GM18858 (cell line): Measurements from ENCODE around the gene GREB1.

Experiments
- ATAC-seq: cut with Tn5 transposase; IDR thresholded peaks from one replicate; pipeline ENCODE4 v1.9.1; 2021; ENCODE audit not compliant: unreplicated experiment

The GREB1 gene

DNA sequence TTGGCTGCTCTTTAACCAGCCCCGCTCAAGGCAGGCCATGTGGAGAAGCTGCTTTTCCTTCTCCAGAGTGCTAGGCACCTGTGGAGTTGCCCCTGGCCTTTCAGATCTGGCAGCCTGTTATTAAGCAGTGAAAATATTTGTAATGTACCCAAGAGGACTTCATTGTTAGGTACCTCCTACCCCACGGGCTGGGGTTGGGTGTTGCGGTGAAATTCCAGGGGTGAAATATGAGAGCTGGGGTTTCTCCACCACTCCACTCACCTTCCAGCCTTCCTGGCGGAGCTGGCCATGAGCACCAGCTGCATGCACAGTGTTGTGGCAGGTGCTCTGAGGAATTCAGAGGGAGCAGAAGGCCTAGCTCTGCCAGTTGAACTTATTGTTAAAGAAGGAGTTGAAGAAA, 97.0 kb downstream of the GREB1 start:
- no peak for ATAC-seq

DNA sequence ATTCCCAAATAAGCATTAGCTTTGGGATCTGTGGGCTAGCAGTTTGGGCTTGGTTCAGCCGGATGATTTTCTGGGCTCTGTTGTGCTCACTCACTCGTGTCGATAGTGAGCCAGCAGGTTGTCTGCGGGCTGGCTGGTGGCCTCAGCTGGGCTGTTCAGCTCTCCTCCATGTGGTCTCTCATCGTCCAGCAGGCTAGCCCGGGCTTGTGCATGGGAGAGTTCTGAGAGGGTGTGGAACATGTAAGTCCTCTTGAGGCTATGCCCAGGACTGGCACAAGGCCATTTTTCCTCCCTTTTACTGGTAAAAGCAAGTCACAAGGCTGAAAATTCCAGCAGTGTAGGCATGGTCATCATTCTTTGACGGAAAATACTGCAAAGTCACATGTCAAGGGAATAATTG, 97.6 kb downstream of the GREB1 start:
- ATAC-seq, result no peak

DNA sequence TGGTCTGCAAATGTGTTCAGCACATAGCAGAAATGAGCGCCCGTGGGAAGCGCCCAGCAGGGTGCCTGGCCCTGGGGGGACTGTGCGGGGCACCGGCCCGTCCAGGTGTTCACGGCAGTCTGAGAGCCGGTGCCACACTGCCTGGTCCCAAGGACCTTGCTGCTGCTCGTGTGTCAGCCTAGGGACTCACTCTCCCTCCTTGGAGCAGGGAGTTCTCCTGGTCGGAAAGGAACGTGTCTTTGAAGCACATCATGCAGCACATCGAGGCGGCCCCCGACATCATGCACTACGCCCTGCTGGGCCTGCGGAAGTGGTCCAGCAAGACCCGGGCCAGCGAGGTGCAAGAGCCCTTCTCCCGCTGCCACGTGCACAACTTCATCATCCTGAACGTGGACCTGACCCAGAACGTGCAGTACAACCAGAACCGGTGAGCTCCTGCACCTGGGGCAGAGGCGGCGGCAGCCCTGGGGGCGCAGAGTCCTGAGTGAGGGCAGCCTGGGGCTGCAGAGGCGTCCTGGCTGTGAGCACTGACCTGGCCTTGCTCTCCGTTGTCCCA, 100.2 kb downstream of the GREB1 start:
- no peak for ATAC-seq

DNA sequence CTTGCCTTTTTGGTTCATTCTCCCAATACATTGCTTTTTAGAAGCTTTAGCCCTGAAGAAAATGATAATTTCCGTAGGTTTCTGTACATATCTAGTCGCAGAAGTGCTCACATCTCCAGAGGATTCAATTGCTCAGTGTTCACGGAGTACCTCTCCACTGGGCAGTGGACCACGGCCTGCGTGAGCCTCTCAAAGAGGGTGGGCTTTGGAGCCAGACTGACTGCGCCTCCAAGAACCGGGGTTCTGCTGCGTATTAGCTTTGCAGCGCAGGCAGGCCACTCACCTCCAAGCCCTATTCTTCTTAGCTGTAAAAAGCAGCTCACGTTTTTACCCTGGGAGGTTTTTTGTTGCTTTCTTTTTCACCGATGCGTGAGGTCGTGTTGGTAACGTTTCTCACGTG, 100.7 kb downstream of the GREB1 start:
- no peak for ATAC-seq

DNA sequence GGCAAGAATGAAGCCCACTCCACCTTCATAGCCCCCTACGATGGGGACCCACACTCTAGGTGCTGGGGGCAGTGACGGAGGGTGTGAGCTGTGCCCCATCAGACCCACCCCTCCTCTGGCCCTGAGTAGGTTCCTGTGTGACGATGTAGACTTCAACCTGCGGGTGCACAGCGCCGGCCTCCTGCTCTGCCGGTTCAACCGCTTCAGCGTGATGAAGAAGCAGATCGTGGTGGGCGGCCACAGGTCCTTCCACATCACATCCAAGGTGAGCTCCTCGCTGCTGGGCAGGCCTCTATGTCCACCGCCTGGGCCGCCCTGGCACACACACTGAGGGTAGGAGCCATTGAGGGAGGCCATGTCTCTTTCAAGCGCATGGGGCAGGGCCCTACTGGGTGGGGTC, 101.3 kb downstream of the GREB1 start:
- no peak for ATAC-seq

DNA sequence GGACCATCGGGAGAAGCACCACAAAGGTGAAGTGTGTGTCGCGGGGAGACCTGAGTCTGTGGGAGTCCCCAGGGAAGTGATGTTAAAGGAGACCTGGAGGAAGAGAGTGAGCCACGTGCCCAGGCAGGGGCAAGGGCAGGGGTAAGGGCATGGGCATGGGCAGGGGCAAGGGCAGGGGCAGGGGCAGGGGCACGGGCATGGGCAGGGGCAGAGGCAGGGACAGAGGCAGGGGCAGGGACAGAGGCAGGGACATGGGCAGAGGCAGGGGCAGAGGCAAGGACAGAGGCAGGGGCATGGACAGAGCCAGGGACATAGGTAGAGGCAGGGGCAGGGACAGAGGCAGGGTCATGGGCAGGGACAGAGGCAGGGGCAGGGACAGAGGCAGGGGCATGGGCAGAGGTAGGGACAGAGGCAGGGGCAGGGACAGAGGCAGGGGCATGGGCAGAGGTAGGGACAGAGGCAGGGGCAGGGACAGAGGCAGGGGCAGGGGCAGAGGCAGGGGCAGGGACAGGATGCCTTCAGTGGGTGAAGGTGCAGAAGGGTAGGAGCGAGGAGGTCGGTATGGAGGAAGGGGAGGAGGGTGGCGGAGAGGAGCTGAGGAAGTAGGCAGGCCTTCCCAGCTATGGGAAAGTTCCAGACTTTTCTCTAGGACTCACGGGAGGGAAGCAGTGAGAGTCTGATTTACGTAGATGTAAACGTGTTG, 102.9 kb downstream of the GREB1 start:
- no peak for ATAC-seq

DNA sequence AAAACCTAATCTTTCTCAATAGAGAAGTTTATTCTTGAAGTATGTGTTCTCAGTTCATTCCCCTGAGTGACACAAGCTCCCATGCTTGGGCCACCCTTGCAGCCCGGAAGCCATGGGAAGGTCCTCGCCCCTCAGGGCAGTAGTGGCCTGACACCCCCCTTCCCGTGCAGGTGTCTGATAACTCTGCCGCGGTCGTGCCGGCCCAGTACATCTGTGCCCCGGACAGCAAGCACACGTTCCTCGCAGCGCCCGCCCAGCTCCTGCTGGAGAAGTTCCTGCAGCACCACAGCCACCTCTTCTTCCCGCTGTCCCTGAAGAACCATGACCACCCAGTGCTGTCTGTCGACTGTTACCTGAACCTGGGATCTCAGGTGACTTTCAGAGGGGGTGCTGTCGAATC, 103.7 kb downstream of the GREB1 start:
- no peak for ATAC-seq

DNA sequence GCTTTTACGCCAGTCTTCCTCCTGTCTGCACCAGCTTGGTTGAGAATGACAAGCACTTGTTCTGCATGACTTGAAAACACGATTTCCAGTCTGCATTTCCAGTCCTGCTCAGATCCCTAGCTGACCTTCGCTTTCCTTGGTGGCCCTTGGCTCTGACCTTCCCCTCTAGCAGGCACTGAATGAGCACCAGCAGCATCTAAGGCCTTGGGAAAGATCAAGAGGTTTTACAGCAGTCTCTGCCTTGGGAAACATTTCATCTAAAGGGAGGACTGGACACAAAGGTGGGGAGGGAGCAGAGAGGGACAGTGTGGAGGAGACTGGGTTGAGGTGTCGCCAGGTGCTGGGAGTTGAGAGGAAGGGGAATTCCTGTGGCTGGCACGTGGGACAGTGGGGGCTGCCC, 105.7 kb downstream of the GREB1 start:
- no peak for ATAC-seq

DNA sequence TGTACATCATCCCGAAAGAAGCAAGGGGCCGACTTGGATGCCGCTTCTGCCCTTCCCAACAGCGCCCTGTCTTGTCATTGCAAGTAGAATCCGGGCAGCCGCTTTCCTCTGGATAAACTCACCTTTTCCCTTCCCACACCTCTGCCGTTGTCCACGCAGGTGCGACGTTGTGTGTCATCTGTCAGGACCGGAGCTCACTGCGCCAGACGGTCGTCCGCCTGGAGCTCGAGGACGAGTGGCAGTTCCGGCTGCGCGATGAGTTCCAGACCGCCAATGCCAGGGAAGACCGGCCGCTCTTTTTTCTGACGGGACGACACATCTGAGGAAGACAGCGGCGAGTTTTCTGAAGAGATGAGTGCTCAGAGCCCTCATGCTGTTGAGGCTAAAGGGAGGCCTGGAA, 106.3 kb downstream of the GREB1 start:
- ATAC-seq, result no peak

DNA sequence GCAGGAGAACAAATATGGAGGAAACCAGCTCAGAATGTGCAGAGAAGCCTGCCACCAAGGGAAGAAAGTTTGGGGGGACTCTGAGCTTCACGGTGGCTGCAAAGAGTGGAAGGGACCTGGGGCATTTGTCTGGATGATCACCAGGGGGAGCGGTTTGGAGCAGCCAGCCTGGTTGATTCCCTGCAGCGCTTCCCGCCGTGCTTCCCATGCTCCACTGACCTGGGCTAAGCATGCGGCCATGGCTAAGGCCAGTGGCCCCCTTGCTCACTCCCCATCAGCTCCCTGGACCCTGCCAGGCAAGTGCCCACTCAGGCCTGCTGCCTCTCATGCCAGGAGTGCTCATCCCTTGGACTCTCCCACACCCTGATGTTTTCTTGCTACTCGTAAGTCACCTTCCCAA, 109.1 kb downstream of the GREB1 start:
- ATAC-seq, result no peak

DNA sequence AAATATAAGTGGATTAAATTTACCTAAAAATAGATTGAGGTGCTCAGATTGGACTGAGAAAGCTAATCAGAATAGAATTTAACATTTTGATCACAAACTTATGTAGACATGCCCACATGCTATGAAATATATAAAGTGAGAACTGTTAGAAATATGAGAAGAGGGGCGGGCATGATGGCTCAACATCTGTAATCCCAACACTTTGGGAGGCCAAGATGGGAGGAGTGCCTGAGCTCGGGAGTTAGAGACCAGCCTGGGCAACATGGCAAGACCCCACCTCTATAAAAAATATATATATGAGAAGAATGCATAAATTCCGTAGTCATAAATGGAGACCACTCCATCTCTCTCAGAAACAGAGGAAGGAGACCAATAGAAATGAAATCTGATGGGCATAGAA, 110.4 kb downstream of the GREB1 start:
- no peak for ATAC-seq

DNA sequence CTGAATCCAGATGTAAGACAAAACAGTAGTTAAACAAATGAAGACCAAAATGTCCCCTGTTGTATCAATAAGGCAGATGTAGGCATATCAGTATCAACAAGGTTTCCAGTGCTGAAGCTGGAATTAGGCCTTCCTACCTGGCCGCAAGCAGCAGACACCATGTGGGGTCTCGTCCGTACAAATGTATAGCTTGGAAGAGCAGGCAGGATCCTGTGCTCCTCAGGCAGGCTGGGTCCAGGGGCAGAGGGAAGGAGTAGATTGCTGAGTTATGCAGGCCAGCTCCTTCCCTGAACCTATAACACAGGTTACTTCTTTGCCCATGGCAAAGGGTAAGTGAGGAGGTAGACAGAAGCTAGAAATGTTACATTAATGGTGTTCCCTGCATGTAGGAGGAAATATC, 112.7 kb downstream of the GREB1 start:
- no peak for ATAC-seq

DNA sequence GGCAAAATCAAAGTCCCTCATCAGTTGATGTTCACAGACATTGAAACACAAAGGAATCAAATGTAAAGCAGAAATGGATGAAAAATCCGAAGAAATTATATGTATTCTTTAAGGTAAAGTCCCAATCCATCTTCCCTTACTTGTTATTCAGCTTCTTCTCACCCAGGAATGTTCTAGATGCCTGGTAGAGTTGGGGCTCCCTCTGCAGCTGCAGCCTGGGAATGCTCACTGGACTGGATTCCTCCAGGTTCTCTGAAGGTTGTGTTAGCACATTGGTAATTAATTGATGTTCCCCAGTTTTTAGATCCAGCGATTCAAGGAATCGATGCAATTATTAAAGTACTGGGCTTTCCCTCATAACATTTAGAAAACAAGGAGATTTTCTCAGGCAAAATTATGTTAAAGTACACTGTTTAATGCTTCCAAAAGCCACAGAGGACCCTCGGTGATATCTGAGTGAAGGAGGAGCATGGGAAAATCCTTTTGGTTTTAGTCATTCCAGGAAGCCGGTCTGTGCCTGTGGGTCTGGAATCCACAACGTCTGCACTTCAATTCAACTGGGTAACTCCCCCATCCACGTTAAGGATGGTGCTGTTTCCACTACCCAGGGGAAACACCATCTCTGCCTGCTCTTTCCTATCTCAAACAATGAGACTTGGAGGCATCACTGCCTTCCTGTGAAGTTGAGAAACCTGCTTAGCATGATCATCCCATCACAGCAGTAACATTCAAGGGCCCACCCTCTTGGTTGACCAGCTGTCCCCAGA, 114.2 kb downstream of the GREB1 start:
- ATAC-seq, result no peak

DNA sequence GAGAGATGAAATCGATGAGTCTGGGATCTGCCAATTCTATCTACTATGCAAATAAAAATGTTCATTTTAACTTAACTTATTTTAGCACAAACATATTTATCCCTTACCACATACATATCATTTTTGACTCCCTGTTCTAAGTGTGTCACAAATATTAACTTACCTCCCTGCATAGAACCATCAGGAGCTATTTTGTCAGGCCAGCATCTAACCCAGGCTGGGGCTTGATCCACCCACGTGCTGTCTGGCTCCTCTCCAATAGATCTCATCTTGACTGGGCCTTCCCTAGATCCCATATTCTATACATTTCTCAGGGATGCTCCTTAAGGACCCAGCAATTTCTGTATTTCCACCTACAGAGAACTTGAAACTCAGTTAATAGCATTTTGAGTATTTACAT, 115.2 kb downstream of the GREB1 start:
- no peak for ATAC-seq

DNA sequence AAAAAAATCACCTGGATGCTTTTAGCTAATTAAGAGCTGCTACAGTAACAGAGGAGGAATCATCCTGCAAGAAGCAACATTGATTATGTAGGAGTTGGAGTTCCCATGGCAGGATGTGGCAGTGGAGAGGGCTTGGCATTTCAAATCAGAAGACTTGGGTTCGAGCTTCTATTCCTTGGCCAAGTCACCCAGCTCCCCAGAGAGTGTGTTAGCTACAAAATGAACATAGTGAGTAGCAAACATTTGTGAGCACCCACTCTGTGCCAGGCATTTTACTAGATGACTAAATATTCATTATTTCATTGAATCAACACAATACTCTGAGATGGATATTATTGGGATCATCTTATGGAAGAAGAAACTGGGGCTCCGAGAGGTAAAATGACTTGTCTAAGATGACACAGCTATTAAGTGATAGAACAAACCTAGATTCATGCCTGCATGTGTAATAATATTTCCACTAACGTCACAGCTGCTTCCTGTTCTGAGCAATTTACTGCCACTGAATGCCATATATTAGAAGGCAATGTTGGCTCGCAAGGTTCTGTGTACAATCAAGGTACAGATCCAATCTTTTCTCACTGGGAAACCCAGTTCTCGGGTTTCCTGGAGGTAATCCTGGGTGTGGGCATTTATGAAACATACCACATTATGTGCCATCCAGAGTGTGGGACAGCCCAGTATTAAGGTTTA, 118.2 kb downstream of the GREB1 start:
- ATAC-seq, result no peak

DNA sequence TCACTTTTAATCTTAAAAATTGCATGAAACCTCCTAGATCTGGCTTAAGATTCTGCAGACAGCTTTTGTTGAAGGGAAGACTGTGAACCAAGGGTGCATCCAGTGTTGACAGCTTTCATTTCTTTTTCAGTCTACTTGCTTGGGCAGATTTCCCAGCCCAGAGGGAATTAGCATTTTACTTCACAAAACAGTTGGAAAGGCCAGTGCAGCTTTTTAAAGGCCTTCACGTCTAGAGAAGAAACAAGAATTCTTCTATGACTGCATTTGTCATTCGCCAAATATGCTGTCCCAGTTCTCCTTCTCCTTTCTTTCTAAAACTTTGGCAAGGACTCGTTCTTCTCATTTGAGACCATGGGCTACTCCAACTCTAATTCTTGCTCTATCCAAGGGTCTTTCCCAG, 118.7 kb downstream of the GREB1 start:
- ATAC-seq, result no peak

DNA sequence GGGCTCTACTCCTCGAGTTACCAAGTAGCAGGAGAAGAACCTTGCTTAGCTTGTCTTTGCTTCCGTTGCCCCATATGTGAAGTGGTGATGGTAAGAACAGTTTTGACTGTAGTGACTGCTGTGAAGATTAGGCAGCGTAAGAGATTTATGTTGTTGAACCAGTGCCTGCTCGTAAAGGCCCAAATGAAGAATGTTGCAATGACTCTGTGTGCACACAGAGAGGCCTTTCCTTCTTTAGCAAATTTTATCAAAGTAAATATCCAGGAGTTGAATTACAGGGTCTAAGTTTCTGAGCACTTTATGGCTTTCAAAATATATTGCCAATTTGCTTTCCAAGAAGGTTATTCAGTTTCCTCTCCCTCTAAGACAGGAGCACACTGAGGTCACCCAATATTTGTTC, 121.7 kb downstream of the GREB1 start:
- no peak for ATAC-seq

DNA sequence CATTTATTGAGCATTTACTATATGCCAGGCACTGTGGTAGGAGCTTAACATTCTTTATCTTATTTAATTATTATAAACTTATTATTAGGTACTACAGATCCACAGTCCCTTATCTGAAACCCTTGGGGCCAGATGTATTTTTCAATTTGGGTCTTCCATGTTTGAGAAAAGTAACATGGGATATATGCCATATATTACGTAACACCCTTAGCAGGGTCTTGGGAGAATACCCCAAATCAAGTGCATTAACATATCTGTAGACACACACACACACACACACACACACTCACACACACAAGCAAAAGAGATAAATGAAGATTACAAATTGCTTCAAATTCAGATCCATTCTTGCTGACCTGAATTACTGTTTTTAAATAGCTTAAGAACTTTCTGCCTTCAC, 122.4 kb downstream of the GREB1 start:
- no peak for ATAC-seq

DNA sequence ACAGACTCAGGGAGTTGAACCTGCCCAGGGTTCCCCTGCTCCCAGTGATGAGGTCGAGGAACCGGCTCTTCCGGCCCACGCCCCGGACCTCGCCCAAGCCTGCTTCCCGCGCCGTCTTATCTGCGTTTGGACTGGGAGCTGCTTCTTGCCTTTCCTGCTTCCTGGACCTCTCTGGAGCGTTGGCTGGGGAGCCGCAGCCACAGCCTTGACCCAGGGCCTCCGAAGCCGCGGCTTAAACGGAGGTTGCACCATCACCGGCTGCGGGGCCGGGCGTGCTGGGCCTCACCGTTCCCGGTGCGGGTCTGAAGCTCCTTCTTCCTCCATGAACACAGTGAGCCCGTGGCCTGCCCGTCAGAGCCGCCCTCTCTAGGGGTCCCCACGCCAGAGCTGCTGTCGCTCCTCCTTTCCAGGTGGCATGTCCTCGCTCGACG, 122.8 kb downstream of the GREB1 start:
- no peak for ATAC-seq

DNA sequence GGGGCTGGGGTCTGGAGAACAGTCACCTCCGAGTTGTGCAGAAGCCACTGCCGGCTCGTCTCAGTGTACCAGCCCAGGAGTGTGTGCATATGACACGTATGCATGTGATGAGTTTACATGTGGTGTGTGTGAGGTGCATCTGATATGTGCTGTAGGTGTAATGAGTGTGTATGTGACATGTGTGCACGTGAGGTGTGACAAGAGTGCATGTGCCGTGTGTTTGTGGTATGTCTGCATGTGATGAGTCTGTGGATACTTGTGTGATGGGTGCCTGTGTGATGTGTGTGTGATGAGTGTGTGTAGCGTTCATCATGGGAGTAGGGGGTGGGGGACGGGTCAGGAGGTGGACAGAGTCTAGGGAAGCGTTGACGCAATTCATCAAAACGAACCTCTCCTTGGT, 123.3 kb downstream of the GREB1 start:
- ATAC-seq, result no peak

DNA sequence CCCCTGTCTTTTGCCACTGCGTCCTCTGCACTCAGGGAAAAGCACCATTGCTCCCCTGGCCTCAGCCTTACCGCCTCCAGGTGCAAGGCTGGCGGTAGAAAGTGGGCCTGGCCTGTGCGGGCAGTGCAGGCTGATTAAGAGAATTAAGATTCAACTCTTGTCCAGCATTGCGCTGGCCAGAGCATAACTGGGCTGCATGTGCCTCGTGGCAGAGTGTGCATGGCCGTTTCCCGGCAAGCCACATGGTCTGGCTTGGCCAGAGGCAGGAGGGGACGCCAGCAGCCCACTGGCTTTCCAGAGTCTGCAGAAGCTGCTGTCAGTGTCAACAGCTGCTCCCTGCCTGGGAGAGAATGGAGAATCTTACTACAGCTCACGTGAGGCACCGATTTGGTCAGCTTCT, 123.8 kb downstream of the GREB1 start:
- no peak for ATAC-seq
